Measurements from ENCODE around the gene ANKRD13A. TPM values are rescaled to one million over a fixed set of nuclear protein-coding genes. Genes with fewer than 3 reads are reported as not detected.

ANKRD13A gene
- total and polyA plus RNA-seq, 2 of the 8 experiments (the other 6 are each of a cell fraction or from before 2014, with no cell fraction given): 16.8 to 21.4 TPM

- no peak for TF ChIP-seq TAF1 (IDR thresholded peaks at IDR 0.05; ENCODE audit: low read depth, low read length)
Observed at GRCh38 chr12:109952873-109953272, 46.4 kb upstream of the ANKRD13A start (continued).

Data from H1 (cell line).